Suprapubic skin (tissue), 4 donors: ENCODE results near the gene PTPN1. TPM values are rescaled to one million over a fixed set of nuclear protein-coding genes. Genes with fewer than 3 reads are reported as not detected.
"Not testable (repeated sequence)": the region's sequence is repeated elsewhere in the genome, so short reads cannot be mapped to it uniquely, and the experiment has no call there.

Experiments used
- DNase-seq, 2 donors: peaks; one replicate each; pipeline ENCODE4 v3.0.0-alpha.2; 2019; ENCODE audit warnings: low spot score in 2 of 2
- H3K27ac ChIP-seq: fragments of 200-600 bp; sonication (generic); one replicate; pipeline ENCODE4 v1.5.1; 2019
- H3K27me3 ChIP-seq: fragments of 200-600 bp; sonication (generic); one replicate; pipeline ENCODE4 v1.5.1; 2019
- H3K36me3 ChIP-seq: fragments of 200-600 bp; sonication (generic); one replicate; pipeline ENCODE4 v1.5.1; 2019
- H3K4me1 ChIP-seq: fragments of 200-600 bp; sonication (generic); one replicate; pipeline ENCODE4 v1.5.1; 2019
- H3K4me3 ChIP-seq: fragments of 200-600 bp; sonication (generic); one replicate; pipeline ENCODE4 v1.5.1; 2019; ENCODE audit warnings: mild to moderate bottlenecking
- H3K9me3 ChIP-seq: fragments of 200-600 bp; sonication (generic); one replicate; pipeline ENCODE4 v1.5.1; 2019
- CTCF ChIP-seq, 2 donors: fragments of 200-600 bp in 1 of 2; fragments of 450-650 bp in 1 of 2; sonication (generic) in 1 of 2; IDR thresholded peaks; one replicate each; pipeline ENCODE4 v1.5.1; 2016 to 2019; ENCODE audit warnings: antibody characterized with exemption in 2 of 2, mild to moderate bottlenecking in 1 of 2, moderate library complexity in 1 of 2
- EP300 ChIP-seq: sonication (generic); formaldehyde crosslinking; IDR thresholded peaks from one replicate; pipeline ENCODE4 v1.6.1; 2017; ENCODE audit warnings: antibody characterized with exemption
- POLR2A ChIP-seq, 2 donors: fragments of 450-650 bp; IDR thresholded peaks; one replicate each; pipeline ENCODE4 v1.6.1; 2017; ENCODE audit warnings: antibody characterized with exemption in 2 of 2, mild to moderate bottlenecking in 2 of 2, moderate library complexity in 2 of 2
- POLR2AphosphoS5 ChIP-seq, 3 donors: sonication (generic); formaldehyde crosslinking; IDR thresholded peaks; one replicate each; pipeline ENCODE4 v1.6.1; 2017; ENCODE audit warnings: antibody characterized with exemption in 3 of 3
- WGBS: methylation state at CpG from one replicate; pipeline ENCODE4 v1.1.5; 2018; 5-methylcytosine and 5-hydroxymethylcytosine counted together
- total RNA-seq, 4 donors: library from RNA; depleted of rRNA; stranded (reverse); fragments of >200 nt; gene quantifications; one replicate each; pipeline ENCODE4 v1.1.0, GENCODE V29; 2016

Gene PTPN1
- total RNA-seq, 4 donors from 2014 or later, result 33.4 to 40.9 (median 36.2) TPM

DNA sequence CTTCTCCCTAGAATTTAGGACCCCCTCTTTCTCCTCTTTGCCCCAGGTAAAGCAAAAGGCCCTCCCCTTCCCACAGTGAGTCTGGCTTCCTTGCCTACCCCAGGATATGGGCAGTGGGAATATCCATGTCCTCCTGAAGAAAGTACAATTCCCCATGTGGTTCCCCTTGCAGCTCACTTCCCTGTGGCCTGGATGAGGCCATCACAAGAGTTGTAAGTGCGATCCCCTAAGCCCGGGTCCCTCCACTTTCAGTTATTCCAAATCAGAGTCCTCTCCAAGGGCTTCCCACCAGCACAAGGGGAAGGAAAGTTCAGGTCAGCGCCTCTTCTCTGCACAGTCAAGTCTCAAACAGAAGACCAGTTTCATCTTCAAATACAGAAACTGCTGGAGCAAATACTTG is 10.2 kb upstream of the PTPN1 start:
- TF ChIP-seq CTCF (IDR thresholded peaks at IDR 0.05) (no peak), EP300 (no peak), POLR2A (IDR thresholded peaks at IDR 0.05) (no peak), POLR2AphosphoS5 (IDR thresholded peaks at IDR 0.05) (no peak)
- no peak overlapping the region for H3K4me3 ChIP-seq
- H3K27me3 ChIP-seq, result no peaks in the 10 kb centered on the region
- peaks cover 21% of the 10 kb centered on the region for H3K4me1 ChIP-seq
- DNase-seq, result no peak
- no peak overlapping the region for H3K27ac ChIP-seq
- 93% methylated on average over 3 of the region's 3 CpGs for WGBS
- no peaks in the 10 kb centered on the region for H3K9me3 ChIP-seq
- no peaks in the 10 kb centered on the region for H3K36me3 ChIP-seq

DNA sequence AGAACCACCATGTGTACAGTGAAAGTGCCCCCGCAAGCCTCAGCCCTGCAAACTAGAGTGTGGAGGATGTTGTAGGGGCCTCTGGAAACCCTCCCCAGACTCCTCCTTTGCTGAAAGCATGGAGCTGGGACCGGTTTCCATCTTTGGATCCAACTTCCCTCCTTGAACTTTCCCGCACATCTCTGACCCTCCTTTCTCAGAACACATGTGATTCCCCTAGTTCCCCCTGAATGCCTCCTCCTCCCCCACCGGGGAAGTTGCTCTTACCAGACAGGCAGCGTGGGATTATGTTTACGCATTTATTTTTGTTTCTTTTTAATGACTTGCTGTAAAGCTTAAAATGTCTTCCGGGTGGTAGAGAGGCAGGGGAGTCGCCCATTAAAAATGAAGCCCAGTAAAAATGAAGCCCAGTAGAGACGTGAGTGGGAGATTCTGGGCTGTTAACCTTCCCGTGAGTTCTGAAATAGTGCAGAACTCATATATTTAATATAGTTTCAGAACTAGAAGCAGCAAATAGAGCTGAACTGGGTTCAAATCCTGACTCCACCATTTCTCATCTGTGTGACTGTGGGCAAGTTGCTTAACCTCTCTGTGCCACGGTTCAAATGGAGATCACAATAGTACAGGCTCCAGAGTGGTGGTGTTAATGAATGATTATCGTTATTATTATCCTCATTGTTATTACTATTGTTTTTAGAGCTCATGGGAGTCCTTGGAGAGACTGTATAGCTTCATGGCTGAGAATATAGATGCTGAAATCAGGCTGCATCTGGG is 8.0 kb upstream of the PTPN1 start:
- peak overlapping the region; percentile 55 for H3K27ac ChIP-seq
- no peaks in the 10 kb centered on the region for H3K27me3 ChIP-seq
- 82% methylated on average over 12 of the region's 12 CpGs for WGBS
- no peaks in the 10 kb centered on the region for H3K36me3 ChIP-seq
- peaks cover 18% of the 10 kb centered on the region for H3K4me1 ChIP-seq
- no peak for DNase-seq
- H3K4me3 ChIP-seq, result no peak overlapping the region
- TF ChIP-seq POLR2A (IDR thresholded peaks at IDR 0.05) (no peak), POLR2AphosphoS5 (IDR thresholded peaks at IDR 0.05) (no peak), CTCF (IDR thresholded peaks at IDR 0.05) (no peak), EP300 (no peak)
- no peaks in the 10 kb centered on the region for H3K9me3 ChIP-seq

GRCh38 chr20:50504231-50504823 is 5.9 kb upstream of the PTPN1 start:
- H3K9me3 ChIP-seq, result no peaks in the 10 kb centered on the region
- H3K4me1 ChIP-seq, result peaks cover 18% of the 10 kb centered on the region
- H3K27ac ChIP-seq, result peak overlapping the region; percentile 38
- no peaks in the 10 kb centered on the region for H3K36me3 ChIP-seq
- no peaks in the 10 kb centered on the region for H3K27me3 ChIP-seq
- DNase-seq, result no peak
- TF ChIP-seq POLR2AphosphoS5 (IDR thresholded peaks at IDR 0.05) (no peak), EP300 (no peak), POLR2A (IDR thresholded peaks at IDR 0.05) (no peak), CTCF (IDR thresholded peaks at IDR 0.05) (no peak)
- H3K4me3 ChIP-seq, result no peak overlapping the region
- WGBS, result 58% methylated on average over 4 of the region's 4 CpGs

GRCh38 chr20:50506270-50506579 is 4.0 kb upstream of the PTPN1 start:
- Histone ChIP-seq H3K4me1 (peaks cover 25% of the 10 kb centered on the region), H3K9me3 (no peaks in the 10 kb centered on the region), H3K27me3 (no peaks in the 10 kb centered on the region), H3K36me3 (no peaks in the 10 kb centered on the region), H3K4me3 (no peak overlapping the region), H3K27ac (no peak overlapping the region)
- 91% methylated on average over 3 of the region's 3 CpGs for WGBS
- no peak for TF ChIP-seq CTCF (IDR thresholded peaks at IDR 0.05)
- TF ChIP-seq POLR2AphosphoS5 (IDR thresholded peaks at IDR 0.05), result no peak
- TF ChIP-seq POLR2A (IDR thresholded peaks at IDR 0.05), result no peak
- no peak for TF ChIP-seq EP300
- DNase-seq, result no peak

- WGBS, result 97% methylated on average over 5 of the region's 5 CpGs
- H3K27me3 ChIP-seq, H3K4me3 ChIP-seq, DNase-seq, H3K9me3 ChIP-seq, H3K36me3 ChIP-seq, H3K27ac ChIP-seq: not testable (repeated sequence)
- peaks cover 39% of the 10 kb centered on the region for H3K4me1 ChIP-seq
These were observed 2.4 kb upstream of the PTPN1 start for GRCh38 chr20:50507745-50508144.
